GM18519 (cell line): ENCODE data around the gene TLCD2.
"Not testable (repeated sequence)": the region's sequence is repeated elsewhere in the genome, so short reads cannot be mapped to it uniquely, and the experiment has no call there.

ENCODE experiments used
- ATAC-seq: cut with Tn5 transposase; IDR thresholded peaks from one replicate; pipeline ENCODE4 v1.9.1; 2021; ENCODE audit warnings: mild to moderate bottlenecking, moderate library complexity; ENCODE audit not compliant: unreplicated experiment, low FRiP score

The TLCD2 gene

GRCh38 chr17:1736348-1737281 is 26.4 kb upstream of the TLCD2 start:
- no peak for ATAC-seq

GRCh38 chr17:1735834-1736347 is 25.7 kb upstream of the TLCD2 start:
- ATAC-seq = no peak

GRCh38 chr17:1735418-1735817 is 25.2 kb upstream of the TLCD2 start:
- ATAC-seq = no peak

GRCh38 chr17:1733759-1734158 is 23.6 kb upstream of the TLCD2 start:
- no peak for ATAC-seq

GRCh38 chr17:1732833-1733321 is 22.7 kb upstream of the TLCD2 start:
- ATAC-seq = no peak

GRCh38 chr17:1732241-1732832 is 22.2 kb upstream of the TLCD2 start:
- ATAC-seq = no peak

GRCh38 chr17:1731194-1731506 is 21.0 kb upstream of the TLCD2 start:
- ATAC-seq = no peak

GRCh38 chr17:1730326-1731193 is 20.4 kb upstream of the TLCD2 start:
- ATAC-seq = no peak

- ATAC-seq = no peak
These were observed 19.8 kb upstream of the TLCD2 start for GRCh38 chr17:1729966-1730325.

GRCh38 chr17:1727876-1728630 is 17.9 kb upstream of the TLCD2 start:
- ATAC-seq = no peak

- no peak for ATAC-seq
These were observed 17.1 kb upstream of the TLCD2 start for GRCh38 chr17:1727258-1727789.

GRCh38 chr17:1726626-1727257 is 16.6 kb upstream of the TLCD2 start:
- no peak for ATAC-seq

- no peak for ATAC-seq
These were observed 15.7 kb upstream of the TLCD2 start for GRCh38 chr17:1725642-1726511.

- no peak for ATAC-seq
These were observed 14.9 kb upstream of the TLCD2 start for GRCh38 chr17:1724869-1725641.

- no peak for ATAC-seq
These were observed 14.2 kb upstream of the TLCD2 start, which contains the start of gene WDR81 for GRCh38 chr17:1724351-1724868. TSS of gene WDR81 (plus strand) at chr17:1724704. CDS start at chr17:1724960, 256 bp downstream.

- ATAC-seq = not testable (repeated sequence)
These were observed 11.8 kb upstream of the TLCD2 start for GRCh38 chr17:1722022-1722421.

GRCh38 chr17:1720856-1721386 is 10.7 kb upstream of the TLCD2 start:
- ATAC-seq = no peak
